ENCODE data around the gene ALOX12B. TPM values are rescaled to one million over a fixed set of nuclear protein-coding genes. Genes with fewer than 3 reads are reported as not detected.

Gene ALOX12B
- total RNA-seq, 4 donors from 2014 or later: 131 to 246 (median 157) TPM

DNA sequence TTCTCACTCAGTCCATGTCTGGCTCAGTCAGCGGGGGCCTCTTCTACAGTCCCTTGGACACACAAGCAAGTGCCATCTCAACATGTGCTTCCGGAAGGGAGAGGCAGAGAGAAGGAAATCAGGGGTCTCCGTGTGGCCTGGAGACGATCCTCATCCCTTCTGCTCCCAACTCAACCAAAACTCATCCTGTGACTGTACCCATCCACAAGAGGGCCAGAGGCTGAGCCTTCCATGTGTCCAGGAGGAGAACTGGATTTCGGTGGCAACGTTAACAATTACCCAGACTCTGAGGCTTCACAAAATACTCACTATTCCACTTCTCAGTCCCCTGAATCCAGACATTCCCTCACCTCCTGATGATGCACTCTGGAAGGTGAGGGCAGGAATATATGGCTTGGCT, 7.8 kb upstream of the ALOX12B start:
- no peak for DNase-seq (ENCODE audit: low spot score in 2 of 2)
- intact Hi-C loops (cut with DNase I; ENCODE audit: low total_unique reads): no loop called here
- 59 to 74% methylated on average over 6 of the region's 6 CpGs for WGBS, 2 donors
- no peak overlapping the region for H3K4me3 ChIP-seq (ENCODE audit: low read depth, poor library complexity, severe bottlenecking)
- no peak for TF ChIP-seq POLR2A (IDR thresholded peaks at IDR 0.05)
- TF ChIP-seq, protein P1, sequence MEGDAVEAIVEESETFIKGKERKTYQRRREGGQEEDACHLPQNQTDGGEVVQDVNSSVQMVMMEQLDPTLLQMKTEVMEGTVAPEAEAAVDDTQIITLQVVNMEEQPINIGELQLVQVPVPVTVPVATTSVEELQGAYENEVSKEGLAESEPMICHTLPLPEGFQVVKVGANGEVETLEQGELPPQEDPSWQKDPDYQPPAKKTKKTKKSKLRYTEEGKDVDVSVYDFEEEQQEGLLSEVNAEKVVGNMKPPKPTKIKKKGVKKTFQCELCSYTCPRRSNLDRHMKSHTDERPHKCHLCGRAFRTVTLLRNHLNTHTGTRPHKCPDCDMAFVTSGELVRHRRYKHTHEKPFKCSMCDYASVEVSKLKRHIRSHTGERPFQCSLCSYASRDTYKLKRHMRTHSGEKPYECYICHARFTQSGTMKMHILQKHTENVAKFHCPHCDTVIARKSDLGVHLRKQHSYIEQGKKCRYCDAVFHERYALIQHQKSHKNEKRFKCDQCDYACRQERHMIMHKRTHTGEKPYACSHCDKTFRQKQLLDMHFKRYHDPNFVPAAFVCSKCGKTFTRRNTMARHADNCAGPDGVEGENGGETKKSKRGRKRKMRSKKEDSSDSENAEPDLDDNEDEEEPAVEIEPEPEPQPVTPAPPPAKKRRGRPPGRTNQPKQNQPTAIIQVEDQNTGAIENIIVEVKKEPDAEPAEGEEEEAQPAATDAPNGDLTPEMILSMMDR (IDR thresholded peaks at IDR 0.05): no peak

DNA sequence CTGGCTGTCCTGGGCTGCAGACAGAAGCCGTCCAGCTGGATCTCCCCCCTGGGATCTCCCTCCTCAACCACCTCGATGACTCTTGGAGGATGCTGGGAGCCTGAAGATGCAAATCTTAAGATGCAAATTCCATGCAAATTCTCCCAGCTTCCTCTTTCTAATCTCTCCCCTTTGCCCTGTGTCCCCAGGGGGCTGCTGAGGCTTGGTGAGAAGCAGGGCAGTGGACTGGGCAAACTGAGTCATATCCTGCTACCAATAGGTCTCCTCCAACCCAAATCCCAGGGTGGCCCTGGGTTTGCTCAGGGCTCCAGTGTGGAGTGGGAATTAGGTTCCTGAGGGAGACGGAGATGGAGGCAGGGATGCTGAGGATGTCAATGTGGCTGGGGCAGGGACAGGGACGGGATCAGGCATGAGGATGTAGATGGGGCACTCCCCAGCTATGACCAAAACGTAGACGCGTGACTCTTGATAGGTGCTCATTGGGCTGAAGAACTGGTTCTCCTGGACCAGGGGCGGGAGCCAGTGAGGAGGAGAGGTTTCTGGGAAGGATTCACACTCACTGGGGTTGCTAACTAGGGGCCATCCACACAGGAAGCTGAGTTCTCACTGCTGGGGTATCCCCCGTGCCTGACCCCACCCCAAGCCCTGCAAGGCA, 3.6 kb upstream of the ALOX12B start:
- 43 to 45% methylated on average over 9 of the region's 9 CpGs for WGBS, 2 donors
- intact Hi-C loops (cut with DNase I; ENCODE audit: low total_unique reads): no loop called here
- no peak overlapping the region for H3K4me3 ChIP-seq (ENCODE audit: low read depth, poor library complexity, severe bottlenecking)
- TF ChIP-seq POLR2A (IDR thresholded peaks at IDR 0.05): no peak
- TF ChIP-seq, protein P1 (IDR thresholded peaks at IDR 0.05): no peak
- no peak for DNase-seq (ENCODE audit: low spot score in 2 of 2)

DNA sequence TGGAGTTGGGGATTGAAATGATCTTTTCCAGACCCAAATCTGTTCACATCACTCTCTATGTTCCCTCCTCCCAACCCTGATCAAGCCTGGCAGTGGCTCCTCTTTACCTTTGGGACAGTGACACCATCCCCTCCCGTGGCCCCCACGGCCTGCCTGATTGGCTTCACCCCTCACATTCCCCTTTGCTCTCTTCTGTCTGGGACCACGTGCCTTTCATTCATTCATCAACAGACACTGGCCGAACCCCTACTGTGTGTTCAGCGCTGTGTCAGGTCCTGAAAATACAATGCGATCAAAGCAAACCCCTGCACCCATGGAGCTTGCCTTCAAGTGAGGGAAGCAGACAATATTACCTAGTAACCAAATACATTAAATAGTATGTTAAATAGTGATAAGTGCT, 2.2 kb upstream of the ALOX12B start:
- intact Hi-C loops (cut with DNase I; ENCODE audit: low total_unique reads): no loop called here
- whole genome bisulfite sequencing, 2 donors: 73 to 79% methylated on average over 6 of the region's 6 CpGs

DNA sequence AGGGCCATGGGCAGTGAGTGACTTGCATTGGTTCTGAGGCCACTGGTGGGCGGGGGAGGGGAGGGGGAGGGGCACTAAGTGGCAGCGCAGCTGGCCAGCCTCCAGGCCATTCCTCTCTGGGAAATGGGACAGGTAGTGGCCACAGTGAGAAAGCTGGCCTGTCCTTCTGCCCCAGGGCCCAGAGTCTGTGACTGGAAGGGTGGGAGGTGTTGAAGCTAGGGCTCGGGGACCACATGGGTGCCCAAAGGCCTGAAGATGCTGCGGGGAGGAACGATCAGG, 375 bp upstream of the ALOX12B start:
- intact Hi-C loops (cut with DNase I; ENCODE audit: low total_unique reads): no loop called here
- no peak overlapping the region for H3K4me3 ChIP-seq (ENCODE audit: low read depth, poor library complexity, severe bottlenecking)
- WGBS, 2 donors: 58 to 59% methylated on average over 5 of the region's 5 CpGs
- TF ChIP-seq, protein P1 (IDR thresholded peaks at IDR 0.05): no peak
- no peak for TF ChIP-seq POLR2A (IDR thresholded peaks at IDR 0.05)
- no peak for DNase-seq (ENCODE audit: low spot score in 2 of 2)

More for the DNA sequence above, 2.2 kb upstream of the ALOX12B start:
- no peak for DNase-seq (ENCODE audit: low spot score in 2 of 2)
- no peak overlapping the region for H3K4me3 ChIP-seq (ENCODE audit: low read depth, poor library complexity, severe bottlenecking)
- TF ChIP-seq POLR2A (IDR thresholded peaks at IDR 0.05): no peak
- TF ChIP-seq, protein P1 (IDR thresholded peaks at IDR 0.05): no peak

DNA sequence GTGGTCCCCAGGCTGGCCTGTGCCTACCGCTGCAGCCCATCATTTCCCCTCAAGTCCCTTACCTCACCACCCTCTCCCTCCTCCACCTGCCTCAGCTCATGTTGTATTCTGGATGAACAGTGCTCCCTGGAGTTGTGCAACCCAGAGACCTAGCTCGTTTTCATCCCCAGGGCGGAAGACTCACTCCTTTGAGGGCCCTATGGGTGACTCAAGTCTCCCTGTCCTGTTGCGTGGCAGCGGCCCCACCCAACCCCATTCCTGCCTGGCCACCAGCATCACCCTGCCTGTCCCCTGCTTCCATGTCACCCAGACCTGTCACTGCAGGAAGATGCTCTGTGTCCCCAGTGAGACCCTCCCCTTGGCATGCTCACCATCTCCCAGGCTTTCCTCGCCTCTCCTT, 3.3 kb downstream of the ALOX12B start:
- no peak overlapping the region for H3K4me3 ChIP-seq (ENCODE audit: low read depth, poor library complexity, severe bottlenecking)
- TF ChIP-seq POLR2A (IDR thresholded peaks at IDR 0.05): no peak
- TF ChIP-seq, protein P1 (IDR thresholded peaks at IDR 0.05): no peak
- intact Hi-C loops (cut with DNase I; ENCODE audit: low total_unique reads): no loop called here
- no peak for DNase-seq (ENCODE audit: low spot score in 2 of 2)
- 76 to 84% methylated on average over 6 of the region's 6 CpGs for WGBS, 2 donors

DNA sequence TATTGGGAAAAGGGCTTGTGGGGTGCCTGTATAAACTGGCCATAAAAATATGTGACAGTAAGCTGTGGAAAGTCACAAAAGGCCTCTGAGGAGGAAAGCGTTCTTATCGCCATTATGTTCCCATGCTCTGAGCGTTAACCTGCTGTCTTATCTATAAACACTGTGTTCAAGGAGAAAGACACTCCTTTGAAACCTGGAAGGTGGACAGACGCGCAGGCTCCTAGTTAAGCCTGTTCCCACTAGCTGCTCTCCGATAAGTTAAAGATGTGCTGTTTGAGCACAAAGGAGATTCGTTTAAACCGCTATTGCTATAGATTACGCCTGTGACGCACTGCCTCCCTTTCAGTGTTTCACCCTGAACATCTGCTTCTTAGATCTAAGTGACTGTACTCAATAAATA, 5.2 kb downstream of the ALOX12B start:
- 86 to 88% methylated on average over 10 of the region's 10 CpGs for WGBS, 2 donors
- TF ChIP-seq, protein P1 (IDR thresholded peaks at IDR 0.05): no peak
- no peak for TF ChIP-seq POLR2A (IDR thresholded peaks at IDR 0.05)
- intact Hi-C loops (cut with DNase I; ENCODE audit: low total_unique reads): no loop called here
- no peak for DNase-seq (ENCODE audit: low spot score in 2 of 2)
- no peak overlapping the region for H3K4me3 ChIP-seq (ENCODE audit: low read depth, poor library complexity, severe bottlenecking)

All from lower leg skin (tissue), 4 donors.